ENCODE data around the gene MEOX2.

DNA sequence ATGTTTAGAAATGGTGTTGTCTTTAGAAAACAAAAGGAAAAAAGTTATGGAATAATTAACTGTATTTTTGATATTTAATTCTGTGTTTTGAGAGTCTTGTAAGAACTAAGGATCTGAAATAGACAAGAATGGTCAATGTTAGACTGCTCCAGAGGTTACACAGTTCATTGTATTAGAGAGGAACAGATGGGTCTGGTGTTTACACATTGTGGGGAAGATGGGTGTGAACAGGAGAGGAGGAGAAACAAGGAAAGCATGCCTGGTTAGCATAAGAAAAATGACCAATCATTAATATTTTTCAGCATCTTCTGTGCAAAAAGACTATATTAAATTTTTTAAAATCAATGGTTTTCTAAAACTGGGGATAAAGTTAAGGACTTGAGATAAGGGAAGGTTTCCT is 11.9 kb downstream of the MEOX2 start:
- TF ChIP-seq, protein P1, sequence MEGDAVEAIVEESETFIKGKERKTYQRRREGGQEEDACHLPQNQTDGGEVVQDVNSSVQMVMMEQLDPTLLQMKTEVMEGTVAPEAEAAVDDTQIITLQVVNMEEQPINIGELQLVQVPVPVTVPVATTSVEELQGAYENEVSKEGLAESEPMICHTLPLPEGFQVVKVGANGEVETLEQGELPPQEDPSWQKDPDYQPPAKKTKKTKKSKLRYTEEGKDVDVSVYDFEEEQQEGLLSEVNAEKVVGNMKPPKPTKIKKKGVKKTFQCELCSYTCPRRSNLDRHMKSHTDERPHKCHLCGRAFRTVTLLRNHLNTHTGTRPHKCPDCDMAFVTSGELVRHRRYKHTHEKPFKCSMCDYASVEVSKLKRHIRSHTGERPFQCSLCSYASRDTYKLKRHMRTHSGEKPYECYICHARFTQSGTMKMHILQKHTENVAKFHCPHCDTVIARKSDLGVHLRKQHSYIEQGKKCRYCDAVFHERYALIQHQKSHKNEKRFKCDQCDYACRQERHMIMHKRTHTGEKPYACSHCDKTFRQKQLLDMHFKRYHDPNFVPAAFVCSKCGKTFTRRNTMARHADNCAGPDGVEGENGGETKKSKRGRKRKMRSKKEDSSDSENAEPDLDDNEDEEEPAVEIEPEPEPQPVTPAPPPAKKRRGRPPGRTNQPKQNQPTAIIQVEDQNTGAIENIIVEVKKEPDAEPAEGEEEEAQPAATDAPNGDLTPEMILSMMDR (IDR thresholded peaks at IDR 0.05; ENCODE audit: insufficient read depth, low read length), result no peak
- no peak for TF ChIP-seq POLR2AphosphoS5 (IDR thresholded peaks at IDR 0.05; ENCODE audit: low read depth)
- TF ChIP-seq REST (IDR thresholded peaks at IDR 0.05; ENCODE audit: insufficient replicate concordance, low read depth), result no peak
